Cerebellar nuclear complex (tissue), 1 donor: ENCODE results near the gene RRN3.
"Not testable (repeated sequence)": the region's sequence is repeated elsewhere in the genome, so short reads cannot be mapped to it uniquely, and the experiment has no call there.

Experiments used
- DNase-seq, 2 experiments: peaks; one replicate each; lab custom pipeline; 2025; lab: John Stamatoyannopoulos, UW

RRN3 gene

DNA sequence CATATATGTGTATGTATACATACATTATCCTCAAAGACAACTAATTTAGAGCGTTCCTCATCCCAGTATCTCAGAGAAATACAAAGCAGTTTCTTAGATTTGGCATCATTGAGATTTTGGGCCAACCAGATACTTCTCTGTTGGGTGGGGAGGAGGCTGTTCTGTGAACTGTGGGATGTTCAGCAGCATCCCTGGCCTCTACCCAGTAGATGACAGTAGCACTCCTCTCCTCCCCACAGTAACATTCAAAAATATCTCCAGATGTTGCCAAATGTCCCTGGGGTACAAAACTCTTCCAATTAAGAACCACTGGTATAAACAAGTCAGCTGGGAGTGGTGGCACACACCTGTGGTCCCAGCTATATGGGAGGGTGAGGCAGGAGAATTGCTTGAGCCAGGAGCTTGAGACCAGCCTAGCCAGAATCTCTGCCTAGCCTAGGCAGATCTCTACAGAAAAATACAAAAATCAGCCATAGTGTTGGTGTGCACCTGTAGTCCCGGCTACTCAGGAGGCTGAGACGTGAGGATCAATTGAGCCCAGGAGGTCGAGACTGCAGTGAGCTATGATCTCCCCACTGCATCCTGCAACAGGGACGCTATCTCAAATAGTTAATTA, 6.4 kb upstream of the RRN3 start:
- not testable (repeated sequence) for DNase-seq

DNA sequence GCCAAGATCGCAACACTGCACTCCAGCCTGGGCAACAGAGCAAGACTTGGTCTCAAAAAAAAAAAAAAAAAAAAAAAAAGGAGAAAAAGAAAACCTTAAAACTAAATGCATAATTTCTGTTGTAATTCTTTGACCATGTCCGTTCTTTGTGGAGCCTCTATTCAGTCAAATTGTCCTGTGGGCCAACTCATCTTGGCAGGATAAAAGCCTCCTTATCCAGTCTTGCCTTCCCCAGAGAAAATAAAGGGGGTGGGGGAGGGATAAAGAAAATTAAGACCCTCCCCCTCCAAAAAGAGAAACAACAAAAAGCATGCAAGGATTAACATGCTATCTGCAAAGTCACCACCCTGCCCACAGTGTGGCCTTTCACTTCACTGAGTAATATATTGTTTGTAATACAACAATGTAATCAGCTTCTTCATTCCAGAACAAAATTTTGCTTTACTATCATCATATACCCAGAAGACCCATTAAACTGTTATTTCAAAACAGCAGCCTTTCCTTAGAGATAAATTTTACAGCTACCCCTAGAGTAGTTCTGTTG, 5.4 kb upstream of the RRN3 start:
- not testable (repeated sequence) for DNase-seq

DNA sequence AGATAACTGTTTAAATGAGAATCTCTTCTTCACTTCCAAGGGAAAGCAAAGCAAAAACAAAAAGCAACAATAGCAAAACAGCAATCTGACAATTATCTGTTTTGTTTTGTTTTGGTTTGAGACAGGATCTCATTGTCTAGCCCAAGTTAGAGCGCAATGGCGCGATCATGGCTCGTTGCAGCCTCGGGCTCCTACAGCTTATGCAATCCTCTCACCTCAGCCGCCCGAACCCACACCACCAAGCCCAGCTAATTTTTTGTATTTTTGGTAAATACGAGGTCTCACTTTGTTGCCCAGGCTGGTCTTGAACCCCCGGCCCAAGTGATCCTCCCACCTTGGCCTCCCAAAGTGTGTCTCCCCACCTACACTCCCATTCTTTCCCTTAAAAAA, 2.5 kb upstream of the RRN3 start:
- DNase-seq, result not testable (repeated sequence)

DNA sequence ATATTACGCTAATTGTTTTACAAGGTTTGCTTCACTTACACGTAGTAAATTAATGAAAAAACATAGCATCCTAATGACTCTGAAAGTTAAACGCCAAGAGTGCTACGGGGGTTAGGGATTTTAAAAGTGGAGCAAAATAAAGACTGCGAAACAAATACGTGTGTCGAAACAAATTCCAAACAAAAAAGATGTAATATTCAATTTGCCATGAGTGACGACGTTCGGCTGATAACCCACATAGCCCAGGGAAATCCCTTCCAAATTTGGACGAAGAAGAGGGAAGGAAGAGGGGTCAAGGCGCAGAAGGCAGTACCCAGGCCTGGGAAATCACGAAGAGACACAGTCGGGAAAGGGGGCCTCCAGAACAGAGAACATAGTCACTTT, 509 bp downstream of the RRN3 start:
- not testable (repeated sequence) for DNase-seq

DNA sequence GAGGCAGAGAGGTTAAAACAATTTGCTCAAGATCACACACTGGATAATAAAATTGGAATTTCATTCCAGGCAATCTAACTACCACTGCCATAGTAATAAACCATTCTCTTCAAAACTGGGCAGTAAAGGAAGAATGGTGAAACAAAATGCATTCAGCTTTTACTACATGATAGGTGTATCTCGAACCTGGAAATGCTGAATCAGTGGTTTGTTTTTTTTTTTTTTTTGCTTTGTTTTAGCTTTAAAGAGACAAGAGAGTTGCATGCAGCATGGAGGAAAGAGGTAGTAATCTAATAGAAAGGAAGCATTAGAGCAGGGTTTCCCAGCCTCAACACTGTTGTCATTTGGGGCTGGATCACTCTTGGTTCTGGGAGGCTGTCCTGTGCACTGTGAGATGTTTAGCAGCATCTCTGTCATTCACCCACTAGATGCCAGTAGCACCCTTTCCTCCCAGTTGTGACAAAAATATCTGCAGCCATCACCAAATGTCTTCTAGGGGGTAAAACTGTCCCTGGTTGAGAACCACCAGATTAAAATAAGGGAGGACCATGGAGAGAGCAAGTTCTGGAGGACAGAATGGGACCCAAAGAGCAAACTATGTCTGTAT, 3.3 kb downstream of the RRN3 start:
- not testable (repeated sequence) for DNase-seq

DNA sequence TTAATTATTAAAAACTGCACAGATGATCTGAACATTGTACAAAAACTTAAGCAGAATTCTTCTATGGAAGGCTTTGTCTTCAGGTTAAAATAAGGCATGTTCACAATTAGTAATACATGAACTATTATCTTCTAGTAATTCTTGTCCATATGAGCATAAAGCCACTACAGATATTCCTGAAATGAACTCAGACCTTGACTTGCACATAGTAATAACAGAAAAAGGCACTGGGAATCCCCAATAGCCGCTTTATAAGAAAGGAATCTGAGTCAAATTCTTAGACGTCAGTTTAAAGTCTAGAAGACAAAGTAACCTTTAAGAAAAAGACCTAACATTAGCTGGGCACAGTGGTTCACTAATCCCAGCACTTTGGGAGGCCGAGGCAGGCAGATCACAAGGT, 11.3 kb downstream of the RRN3 start:
- not testable (repeated sequence) for DNase-seq

DNA sequence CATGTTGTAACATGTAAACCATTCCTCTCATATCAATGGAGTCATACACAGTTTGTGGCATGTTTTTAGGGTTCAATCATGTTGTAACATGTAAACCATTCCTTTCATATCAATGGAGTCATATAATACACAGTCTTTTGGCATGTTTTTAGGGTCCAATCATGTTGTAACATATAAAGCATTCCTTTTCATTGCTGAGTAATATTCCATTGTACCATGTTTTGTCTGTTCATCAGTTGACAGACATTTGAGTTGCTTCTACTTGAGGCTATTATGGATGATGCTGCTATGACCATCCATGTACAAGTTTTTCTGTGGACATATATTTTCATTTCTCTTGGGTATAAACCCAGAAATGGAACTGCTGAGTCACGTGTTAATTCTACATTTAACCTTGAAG, 13.2 kb downstream of the RRN3 start:
- not testable (repeated sequence) for DNase-seq

DNA sequence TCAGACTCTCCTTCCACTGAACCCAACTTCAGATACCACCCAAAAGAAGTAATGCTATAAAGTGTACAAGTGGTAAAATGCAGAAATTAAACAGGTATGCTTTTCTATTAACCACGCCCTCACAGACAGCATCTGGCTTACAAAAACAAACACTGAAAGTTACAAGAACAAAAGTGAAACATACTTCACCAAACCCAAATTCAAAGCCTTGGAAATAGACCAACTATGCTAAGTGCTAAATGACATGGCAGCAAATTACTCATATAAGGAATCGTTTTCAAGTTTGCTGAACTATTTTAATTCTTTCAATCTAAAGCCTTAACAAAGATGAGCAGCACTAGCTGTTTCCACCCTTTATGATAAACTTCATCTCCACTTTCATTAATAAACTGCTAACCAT, 17.9 kb downstream of the RRN3 start:
- not testable (repeated sequence) for DNase-seq

DNA sequence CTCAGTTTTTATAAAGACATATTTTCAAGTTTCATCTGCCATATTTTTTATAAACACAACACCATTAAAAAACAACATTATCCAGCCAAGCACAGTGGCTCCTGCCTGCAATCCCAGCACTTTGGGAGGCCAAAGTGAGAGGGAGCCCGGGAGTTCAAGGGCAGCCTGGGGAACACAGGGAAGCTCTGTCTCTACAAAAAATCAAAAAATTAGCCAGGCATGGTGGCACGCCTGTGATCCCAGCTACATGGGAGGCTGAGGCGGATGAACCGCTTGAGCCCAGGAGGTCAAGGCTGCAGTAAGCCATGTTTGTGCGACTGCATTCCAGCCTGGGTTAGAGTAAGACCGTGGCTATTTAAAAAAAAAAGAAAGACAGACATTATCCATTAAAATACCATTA, 21.0 kb downstream of the RRN3 start:
- DNase-seq, result no peak

DNA sequence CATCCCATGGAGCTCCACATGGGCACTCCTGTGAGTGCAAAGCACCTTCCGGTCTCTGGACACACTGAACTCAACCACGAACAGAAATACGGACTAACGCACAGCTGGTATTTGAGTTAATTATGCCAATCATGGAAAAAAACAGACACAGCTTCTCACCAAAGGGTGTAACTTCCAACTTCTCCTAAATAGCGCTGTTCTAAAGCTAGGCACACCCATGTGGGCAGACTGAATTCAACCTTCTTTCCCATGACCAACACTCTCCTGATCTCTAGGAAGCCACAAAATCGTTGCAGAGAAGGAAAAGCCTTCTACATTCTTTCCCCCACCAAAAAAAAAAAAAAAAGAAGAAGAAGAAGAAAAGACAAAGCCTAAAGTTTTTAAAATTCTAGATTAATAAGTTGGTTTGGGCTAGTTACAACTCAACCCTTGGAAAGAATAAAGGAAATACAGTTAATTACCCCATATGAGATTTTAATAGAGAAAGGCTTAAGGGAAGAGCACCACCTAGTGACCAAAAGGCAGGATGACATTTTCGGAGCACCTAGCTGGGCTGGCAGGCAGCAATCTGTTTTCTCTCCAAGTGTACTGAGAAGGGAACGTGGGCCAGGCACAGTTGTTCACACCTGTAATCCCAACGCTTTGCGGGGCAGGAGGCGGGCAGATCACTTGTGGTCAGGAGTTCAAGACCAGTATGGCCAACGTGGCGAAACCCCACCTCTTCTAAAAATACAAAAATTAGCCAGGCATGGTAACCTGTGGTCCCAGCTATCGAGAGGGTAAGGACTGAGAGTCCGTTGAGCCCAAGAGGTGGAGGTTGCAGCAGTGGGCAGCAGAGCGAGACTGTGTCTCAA, 21.9 kb downstream of the RRN3 start:
- not testable (repeated sequence) for DNase-seq

DNA sequence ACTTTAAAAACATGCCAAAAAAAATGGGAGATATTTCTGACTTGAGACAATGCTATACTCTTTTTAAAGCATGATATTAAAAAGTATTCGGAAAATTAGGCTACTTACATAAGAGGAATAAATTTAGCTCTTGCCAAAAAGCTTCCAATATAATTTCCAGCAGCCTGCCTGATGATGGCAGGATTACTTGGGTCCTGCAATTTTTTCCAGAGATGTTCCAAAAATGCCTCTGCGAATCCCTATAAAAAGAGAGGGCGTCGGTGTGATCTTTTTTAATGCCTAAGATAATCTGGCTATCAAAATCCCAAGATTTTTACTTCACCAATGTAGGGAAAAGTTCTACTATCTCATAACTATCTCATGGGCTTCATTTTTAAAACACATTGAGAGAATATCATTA, 23.1 kb downstream of the RRN3 start:
- not testable (repeated sequence) for DNase-seq

DNA sequence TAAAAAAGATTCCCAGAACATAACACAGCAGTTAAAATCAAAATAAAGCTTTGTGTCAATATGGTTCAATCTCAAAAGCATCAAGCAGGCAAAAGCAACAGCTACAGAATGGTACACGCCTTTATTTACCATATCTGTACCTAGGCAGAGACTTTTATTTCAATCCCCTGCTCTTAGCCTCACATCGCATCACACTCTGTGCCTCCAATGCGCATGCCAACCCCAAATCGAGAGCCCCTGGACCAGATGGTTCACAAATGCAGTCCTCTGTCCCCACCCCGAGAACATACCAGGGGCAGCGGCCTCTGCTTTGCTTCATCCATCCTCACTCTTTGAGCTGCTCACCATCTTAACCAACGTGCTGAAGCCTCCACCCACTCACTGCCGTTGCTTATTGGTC, 27.4 kb downstream of the RRN3 start:
- DNase-seq, result not testable (repeated sequence)

DNA sequence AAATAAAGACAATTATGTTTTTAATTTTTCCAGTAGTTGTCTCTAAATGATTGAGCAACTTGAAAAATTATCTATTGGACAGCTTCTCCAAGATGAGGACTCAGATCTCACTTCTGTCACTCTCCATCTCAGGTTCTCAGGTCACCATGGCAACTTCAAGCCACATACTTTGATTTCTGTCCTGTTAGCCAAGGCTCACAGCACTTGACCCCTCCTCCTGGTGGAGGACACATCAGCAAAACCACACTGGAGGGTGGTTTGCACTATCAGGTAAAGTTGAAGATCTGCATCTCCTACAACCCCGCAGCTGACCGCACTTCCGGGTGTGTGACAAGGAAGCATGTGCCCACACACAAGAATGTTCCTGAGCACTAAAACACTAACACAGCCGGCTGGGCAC, 28.1 kb downstream of the RRN3 start:
- DNase-seq, result not testable (repeated sequence)

DNA sequence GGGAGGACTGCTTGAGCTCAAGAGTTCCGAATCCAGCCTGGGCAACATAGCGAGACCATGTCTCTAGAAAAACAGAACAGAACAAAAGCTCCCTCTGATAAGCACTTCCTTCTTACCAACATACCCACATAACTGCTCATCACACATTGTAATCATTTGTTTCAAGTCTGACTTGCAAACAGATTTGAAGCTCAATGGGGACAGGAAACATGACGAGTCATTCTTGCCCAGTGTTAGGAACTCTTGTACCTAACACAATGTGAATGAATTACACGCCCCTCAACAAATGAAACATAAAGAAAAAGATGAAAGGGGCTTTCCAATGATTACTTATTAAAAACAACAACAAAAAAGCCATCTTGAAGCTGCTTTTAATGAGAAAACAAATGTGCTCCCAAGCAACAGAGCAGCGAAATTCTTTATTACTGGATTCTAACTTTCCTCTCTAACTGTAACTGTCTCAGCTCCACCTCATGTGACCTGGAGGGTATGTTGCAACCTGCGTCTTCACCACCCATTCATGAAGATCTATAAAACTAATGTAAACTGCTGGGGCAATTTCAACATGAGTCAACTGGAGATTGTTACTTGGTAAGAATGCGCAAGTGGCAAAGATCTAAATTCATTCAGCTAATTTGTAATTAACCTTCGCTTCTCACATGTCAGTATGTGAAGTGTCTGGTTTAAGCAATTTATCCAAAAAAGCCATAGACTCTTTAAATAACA, 31.8 kb downstream of the RRN3 start:
- DNase-seq, result not testable (repeated sequence)

DNA sequence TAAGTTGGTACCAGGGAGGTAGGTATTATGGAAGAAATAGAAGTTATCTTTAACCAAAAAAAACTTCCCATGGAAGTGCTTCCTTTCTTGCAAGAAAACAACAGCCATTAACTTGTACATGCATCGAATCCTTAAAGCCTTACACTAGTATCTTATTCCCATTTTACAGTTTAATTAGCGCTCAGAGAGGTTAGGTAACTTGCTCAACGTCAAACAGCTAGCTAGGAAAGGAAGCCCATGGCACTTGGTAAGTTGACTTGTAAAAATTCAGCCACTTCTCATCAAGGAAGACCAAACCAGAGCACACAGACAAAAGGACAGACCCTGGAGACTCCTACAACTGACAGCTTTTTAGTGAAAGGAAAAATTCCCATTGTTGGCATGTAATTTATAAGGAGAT, 34.7 kb downstream of the RRN3 start:
- no peak for DNase-seq

DNA sequence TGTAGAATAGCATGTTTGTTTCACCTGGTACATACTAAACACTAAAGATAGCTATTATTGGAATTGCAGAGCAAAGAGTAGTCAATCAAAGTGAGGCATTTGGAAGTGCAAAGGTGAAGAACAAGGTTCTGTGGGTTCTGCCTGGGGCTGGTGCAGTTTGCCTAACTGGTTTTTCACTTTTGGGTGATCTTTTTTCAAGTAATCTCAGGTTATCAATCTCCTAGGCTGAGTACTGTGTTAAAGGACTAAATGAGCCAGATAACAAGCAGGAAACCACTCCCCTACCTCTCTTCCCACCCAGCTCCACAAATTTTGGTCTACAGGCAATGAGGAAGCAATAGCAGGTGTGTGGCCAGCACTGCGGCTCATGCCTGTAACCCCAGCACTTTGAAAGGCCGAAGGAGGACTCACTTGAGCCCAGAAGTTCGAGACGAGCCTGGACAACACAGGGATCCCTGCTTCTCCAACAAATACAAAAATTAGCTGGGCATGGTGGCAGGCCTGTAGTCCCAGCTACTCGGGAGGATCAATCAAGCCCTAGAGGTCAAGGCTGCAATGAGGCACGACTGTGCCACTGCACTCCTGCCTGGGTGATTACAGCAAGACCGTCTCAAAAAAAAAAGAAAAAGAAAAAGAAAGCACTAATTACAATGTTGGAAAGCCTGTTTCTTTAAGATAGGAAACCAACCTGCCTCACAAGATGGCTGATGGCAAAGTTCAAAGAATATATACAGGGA, 36.2 kb downstream of the RRN3 start:
- DNase-seq, result no peak

DNA sequence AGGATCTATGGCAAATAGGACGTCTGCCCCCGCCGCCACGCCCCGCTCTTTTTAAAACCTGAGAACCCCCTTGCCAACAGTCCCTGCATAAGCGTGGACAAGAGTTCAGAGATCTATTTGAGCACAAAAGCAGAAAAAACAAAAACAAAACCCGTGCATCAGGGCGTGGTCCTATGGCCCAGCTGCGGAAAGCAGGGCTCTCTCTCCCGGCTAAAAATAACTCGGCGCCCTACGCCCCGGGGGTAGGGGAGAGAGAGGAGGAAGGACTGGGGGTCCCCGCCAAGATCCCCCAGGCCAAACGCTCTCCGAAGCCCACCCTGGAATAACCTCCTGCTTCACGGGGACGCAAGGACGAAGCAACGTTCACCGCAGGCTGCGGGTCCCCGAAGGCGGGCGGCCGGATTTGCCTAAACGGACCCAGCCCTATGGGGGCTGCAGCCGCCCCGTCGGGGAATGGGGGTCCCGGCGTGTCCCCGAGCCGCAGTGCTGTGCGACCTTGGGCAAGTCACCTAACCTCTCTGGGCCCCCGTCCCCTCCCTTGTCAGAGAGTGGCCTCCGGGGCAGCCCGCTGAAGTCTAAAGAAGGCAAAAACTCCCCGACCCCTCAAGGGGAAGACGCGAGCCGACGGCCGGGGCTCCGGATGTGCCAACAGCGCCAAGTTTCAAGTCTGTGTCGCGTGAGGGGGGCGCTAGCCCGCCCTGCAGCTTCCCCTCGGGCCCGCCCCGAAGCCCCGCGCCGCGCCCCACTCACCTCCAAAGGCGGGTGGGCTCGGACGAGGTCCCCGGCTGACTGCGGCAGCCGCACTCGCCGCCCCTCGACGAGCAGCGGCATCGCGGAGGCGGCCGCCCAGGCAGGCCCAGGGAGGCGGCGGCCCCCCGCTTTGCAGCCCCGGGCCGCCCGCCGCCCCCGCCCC, 38.7 kb downstream of the RRN3 start:
- no peak for DNase-seq

DNA sequence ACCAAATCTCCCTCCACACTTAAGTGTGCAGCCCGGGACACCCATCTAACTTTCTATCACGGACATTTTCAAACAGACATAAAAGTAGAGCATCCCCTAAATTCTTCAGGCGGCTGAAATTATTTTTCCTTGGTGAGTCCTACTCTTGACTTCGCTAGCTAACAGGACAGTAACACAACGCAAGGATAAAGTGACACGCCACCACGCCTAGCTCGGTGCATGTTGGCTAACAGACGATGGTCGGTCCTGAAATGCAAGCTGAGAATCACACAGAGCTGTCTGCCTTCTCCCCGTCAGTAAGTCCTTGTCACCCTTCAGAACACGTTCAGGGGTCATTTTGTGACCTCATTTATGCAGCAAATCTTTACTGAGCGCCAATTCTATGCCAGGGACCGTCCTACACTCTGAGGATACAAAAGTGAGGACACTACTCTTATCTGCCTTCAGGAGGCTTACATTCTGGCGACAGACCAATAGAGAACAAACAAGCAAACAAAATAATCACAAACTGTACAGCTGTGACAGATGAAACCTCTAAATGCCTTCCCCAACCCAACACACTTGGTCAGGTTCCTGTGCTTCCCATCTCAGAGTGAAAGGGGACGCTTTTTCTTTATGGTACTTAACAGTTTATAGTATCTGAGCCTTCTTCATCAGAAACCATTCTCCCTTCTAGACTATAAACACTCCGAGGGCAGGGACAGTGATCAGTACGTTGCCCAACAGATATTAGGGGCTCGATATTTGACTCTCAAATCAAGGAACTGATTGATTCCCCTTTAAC, 39.5 kb downstream of the RRN3 start:
- no peak for DNase-seq

DNA sequence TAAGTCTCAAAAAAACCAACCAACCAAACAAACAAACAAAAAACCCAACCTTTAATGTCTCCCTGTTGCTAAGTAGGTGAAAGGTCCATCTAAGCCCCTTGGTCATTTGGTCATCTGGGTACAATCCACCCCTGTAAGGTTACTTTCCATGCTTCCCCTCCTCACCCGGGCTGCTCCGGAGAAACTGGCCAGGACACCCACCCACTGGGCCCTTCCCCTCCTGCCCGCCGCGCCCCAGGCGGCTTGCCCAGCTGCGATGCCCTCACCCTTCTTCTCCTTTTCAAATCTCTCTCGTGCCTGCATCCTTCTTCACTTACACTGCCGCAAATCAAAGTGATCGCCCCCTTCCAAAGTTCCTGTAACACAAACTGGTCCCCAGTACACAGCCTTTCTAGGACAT, 40.2 kb downstream of the RRN3 start:
- no peak for DNase-seq
